Lung (tissue), 12 donors: ENCODE measurements around the gene ADIPOR1. TPM values are rescaled to one million over a fixed set of nuclear protein-coding genes. Genes with fewer than 3 reads are reported as not detected.

ENCODE experiments used
- ATAC-seq: fragments of 200-7000 bp; cut with Tn5 transposase; one replicate; pipeline ENCODE4 v1.9.1; 2020; ENCODE audit warnings: moderate number of reproducible peaks; ENCODE audit not compliant: insufficient read depth, low FRiP score
- DNase-seq, 3 donors: peaks; one replicate each; pipeline ENCODE4 v3.0.0-alpha.2; 2013 to 2017
- H3K27ac ChIP-seq, 2 donors: one replicate each; pipeline ENCODE4 v1.5.1; 2013; ENCODE audit warnings: mild to moderate bottlenecking in 2 of 2, moderate library complexity in 2 of 2, control low read depth in 1 of 2, inconsistent platforms in 1 of 2, low read depth in 1 of 2, low read length in 1 of 2
- H3K27me3 ChIP-seq, 3 donors: one replicate each; pipeline ENCODE4 v1.5.1; 2013; ENCODE audit warnings: low read length in 2 of 3; ENCODE audit not compliant: control insufficient read depth in 3 of 3, insufficient read depth in 3 of 3
- H3K36me3 ChIP-seq, 4 donors: one replicate each; pipeline ENCODE4 v1.5.1; 2013; ENCODE audit warnings: low read length in 4 of 4, mild to moderate bottlenecking in 1 of 4, moderate library complexity in 1 of 4; ENCODE audit not compliant: control insufficient read depth in 4 of 4, insufficient read depth in 4 of 4
- H3K4me1 ChIP-seq, 5 donors: one replicate each; pipeline ENCODE4 v1.5.1; 2013; ENCODE audit warnings: low read length in 5 of 5, mild to moderate bottlenecking in 2 of 5, moderate library complexity in 1 of 5; ENCODE audit not compliant: control insufficient read depth in 5 of 5, insufficient read depth in 5 of 5
- H3K4me3 ChIP-seq: one replicate; pipeline ENCODE4 v1.5.1; 2013; ENCODE audit warnings: mild to moderate bottlenecking, control low read depth, moderate library complexity
- H3K9ac ChIP-seq, 2 donors: one replicate each; pipeline ENCODE4 v1.5.1; 2013; ENCODE audit warnings: low read length in 2 of 2, control low read depth in 1 of 2; ENCODE audit not compliant: insufficient read depth in 1 of 2
- H3K9me3 ChIP-seq, 4 donors: one replicate each; pipeline ENCODE4 v1.5.1; 2013; ENCODE audit warnings: low read length in 3 of 4, mild to moderate bottlenecking in 1 of 4, moderate library complexity in 1 of 4; ENCODE audit not compliant: control insufficient read depth in 4 of 4, insufficient read depth in 3 of 4
- WGBS, 2 donors: extraction: QIAGEN DNeasy Blood & Tissue Kit; methylation state at CpG; one replicate each; pipeline ENCODE4 v1.1.7; 2013; 5-methylcytosine and 5-hydroxymethylcytosine counted together
- polyA plus RNA-seq, 2 donors: library from polyadenylated mRNA; stranded (reverse); fragments of 200-250 nt; gene quantifications; one replicate each; pipeline ENCODE4 v1.2.1, GENCODE V29; 2013
- total RNA-seq, 2 donors: library from RNA; depleted of rRNA in 1 of 2; stranded (reverse); fragments of >200 nt in 1 of 2; gene quantifications; one replicate each; pipeline ENCODE4 v1.2.1, GENCODE V29; 2014 to 2021
- TF ChIP-seq, protein P1 (sequence below): IDR thresholded peaks from 2 replicates; pipeline ENCODE4 v1.5.1; 2012; ENCODE audit warnings: mild to moderate bottlenecking; ENCODE audit errors: control extremely low read depth, extremely low read depth
- donor health status: control.
- donor health status: control.
- donor health status: Bipolar disorder and iron deficiency.
- donor health status: healthy.
- donor health status: DM: yes; HTN: yes; CAD: no.

Gene ADIPOR1
- total and polyA plus RNA-seq, 4 donors: 95.2 to 125 (median 108) TPM

DNA sequence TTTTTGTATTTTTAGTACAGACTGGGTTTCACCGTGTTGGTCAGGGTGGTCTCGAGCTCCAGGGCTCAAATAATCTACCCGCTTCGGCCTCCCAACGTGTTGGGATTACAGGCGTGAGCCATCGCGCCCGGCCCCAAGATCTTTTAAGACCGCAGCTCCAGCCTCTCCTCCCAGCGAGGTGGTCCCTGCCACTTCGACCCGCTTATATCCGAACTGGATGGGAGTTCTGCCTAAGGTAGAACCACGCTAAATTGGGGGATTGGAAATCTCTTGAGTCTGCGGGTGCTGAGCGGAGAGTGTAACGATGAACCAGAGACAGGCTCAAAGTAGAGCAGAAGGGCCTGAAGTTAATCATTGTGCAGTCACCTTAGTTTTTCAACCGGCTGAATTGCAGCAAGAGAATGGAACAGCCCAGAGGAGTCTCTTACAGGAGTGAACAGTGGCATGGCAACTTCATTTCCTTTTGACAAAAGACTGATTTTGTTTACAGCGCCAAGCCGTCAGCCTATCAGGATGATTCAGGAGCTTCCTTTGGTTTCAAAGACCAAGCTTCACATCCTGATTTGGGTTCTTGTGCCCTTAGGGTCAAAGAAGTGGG, 9.7 kb upstream of the ADIPOR1 start:
- ATAC-seq (peak; percentile 1), DNase-seq (peak; percentile 15 to 54 (median 46))
- H3K4me3 ChIP-seq: peak overlapping the region; percentile 23
- peaks cover 0 to 9% (median under 1%) of the 10 kb centered on the region in 4 donors for H3K36me3 ChIP-seq
- no peaks in the 10 kb centered on the region for H3K9me3 ChIP-seq
- H3K9ac ChIP-seq: peak overlapping the region; percentile 39 to 46
- peak overlapping the region; percentile 70 to 89 for H3K27ac ChIP-seq
- TF ChIP-seq, protein P1, sequence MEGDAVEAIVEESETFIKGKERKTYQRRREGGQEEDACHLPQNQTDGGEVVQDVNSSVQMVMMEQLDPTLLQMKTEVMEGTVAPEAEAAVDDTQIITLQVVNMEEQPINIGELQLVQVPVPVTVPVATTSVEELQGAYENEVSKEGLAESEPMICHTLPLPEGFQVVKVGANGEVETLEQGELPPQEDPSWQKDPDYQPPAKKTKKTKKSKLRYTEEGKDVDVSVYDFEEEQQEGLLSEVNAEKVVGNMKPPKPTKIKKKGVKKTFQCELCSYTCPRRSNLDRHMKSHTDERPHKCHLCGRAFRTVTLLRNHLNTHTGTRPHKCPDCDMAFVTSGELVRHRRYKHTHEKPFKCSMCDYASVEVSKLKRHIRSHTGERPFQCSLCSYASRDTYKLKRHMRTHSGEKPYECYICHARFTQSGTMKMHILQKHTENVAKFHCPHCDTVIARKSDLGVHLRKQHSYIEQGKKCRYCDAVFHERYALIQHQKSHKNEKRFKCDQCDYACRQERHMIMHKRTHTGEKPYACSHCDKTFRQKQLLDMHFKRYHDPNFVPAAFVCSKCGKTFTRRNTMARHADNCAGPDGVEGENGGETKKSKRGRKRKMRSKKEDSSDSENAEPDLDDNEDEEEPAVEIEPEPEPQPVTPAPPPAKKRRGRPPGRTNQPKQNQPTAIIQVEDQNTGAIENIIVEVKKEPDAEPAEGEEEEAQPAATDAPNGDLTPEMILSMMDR: no peak
- peaks cover 0 to 3% (median 0%) of the 10 kb centered on the region in 3 donors for H3K27me3 ChIP-seq
- peaks cover 0 to 19% (median 13%) of the 10 kb centered on the region in 5 donors for H3K4me1 ChIP-seq
- WGBS, 2 donors: 2 to 6% methylated on average over 21 of the region's 21 CpGs

DNA sequence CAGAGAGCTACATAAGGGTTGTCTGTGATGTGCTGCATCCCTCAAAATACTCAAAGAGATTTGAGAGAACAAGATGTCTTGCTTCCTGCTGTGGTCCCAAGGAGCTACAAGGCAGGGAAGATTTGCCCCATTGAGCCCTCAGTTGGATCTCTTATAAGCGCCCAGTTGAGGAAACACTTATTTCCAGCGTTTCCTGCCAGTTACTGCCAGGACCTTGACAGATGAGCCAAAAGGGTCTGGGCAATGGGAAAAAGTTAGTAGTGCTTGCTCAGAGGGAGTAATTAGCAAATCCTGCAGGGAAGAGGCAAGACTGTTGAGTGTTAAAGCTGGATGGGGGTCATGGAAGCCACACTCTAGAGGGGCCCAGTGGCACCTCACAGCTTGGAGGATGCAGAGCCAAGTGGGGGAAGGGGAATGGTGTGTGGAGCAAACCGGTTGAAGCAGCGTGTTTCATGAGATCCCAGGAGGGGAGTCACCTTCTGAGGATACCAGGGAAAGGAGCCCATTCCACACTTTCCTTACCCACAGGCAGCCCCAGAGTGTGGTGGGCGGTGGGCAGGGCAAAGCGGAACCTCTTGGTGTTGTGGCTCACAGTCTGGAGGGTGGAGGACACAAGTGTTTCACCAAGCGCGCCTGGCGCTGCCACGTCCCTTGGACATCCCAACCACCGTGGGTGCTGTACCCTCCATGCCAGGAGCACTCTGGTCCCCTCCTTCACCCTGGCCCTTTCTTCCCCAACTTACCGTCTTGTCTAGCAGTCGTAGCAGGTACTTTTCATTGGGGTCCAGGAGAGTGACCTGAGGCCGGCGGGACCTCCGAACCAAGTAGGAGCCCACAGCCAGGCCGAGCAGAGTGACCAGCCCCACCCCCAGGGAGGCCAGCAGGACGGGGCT, 8.1 kb upstream of the ADIPOR1 start:
- Histone ChIP-seq H3K9me3 (no peaks in the 10 kb centered on the region), H3K4me3 (peak overlapping the region; percentile 88), H3K4me1 (peaks cover 0 to 19% (median 13%) of the 10 kb centered on the region in 5 donors), H3K36me3 (peaks cover 0 to 18% (median 7%) of the 10 kb centered on the region in 4 donors), H3K27ac (peak overlapping the region; percentile 97), H3K9ac (peak overlapping the region; percentile 60 to 78), H3K27me3 (no peaks in the 10 kb centered on the region)
- DNase-seq: no peak
- TF ChIP-seq, protein P1: no peak
- 41 to 51% methylated on average over 18 of the region's 18 CpGs for WGBS, 2 donors
- ATAC-seq: no peak

DNA sequence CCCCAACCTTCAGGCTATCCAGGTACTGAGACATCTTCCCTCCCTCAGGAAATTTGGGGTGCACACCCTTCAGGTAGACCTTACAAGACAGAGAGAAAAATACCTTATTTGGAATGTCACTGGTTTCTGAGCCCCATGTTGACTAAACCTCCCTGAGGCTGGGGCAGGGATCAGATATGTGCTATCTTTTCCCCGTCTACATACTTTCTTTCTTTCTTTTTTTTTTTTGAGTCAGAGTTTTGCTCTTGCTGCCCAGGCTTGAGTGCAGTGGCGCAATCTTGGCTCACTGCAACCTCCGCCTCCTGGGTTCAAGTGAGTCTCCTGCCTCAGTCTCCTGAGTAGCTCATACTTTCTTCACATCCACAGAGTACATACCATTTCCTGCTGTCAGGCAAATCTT, 7.3 kb upstream of the ADIPOR1 start:
- WGBS, 2 donors: 78 to 79% methylated on average over 3 of the region's 3 CpGs
- no peak for ATAC-seq
- Histone ChIP-seq H3K9ac (no peak overlapping the region), H3K4me1 (peaks cover 0 to 19% (median 13%) of the 10 kb centered on the region in 5 donors), H3K27ac (peak overlapping the region in 1 of 2 donors; percentile 97), H3K27me3 (no peaks in the 10 kb centered on the region), H3K36me3 (peaks cover 0 to 18% (median 7%) of the 10 kb centered on the region in 4 donors), H3K9me3 (no peaks in the 10 kb centered on the region), H3K4me3 (no peak overlapping the region)
- DNase-seq: no peak
- TF ChIP-seq, protein P1: no peak
